Glutamatergic neuron (in vitro differentiated cells): ENCODE measurements around the gene STRN4. TPM values are rescaled to one million over a fixed set of nuclear protein-coding genes. Genes with fewer than 3 reads are reported as not detected.

ENCODE experiments used
- DNase-seq: peaks from one replicate; pipeline ENCODE4 v3.0.0; 2022
- H3K27ac Mint-ChIP-seq: one replicate; pipeline ENCODE4 v1.8.0; 2020; ENCODE audit warnings: mild to moderate bottlenecking, mixed read lengths, inconsistent platforms; ENCODE audit not compliant: unreplicated experiment
- H3K27me3 Mint-ChIP-seq: one replicate; pipeline ENCODE4 v1.8.0; 2020; ENCODE audit warnings: mild to moderate bottlenecking, moderate library complexity, mixed read lengths, inconsistent platforms; ENCODE audit not compliant: unreplicated experiment
- H3K36me3 Mint-ChIP-seq: one replicate; pipeline ENCODE4 v1.8.0; 2020; ENCODE audit warnings: mild to moderate bottlenecking, mixed read lengths, inconsistent platforms; ENCODE audit not compliant: unreplicated experiment
- H3K4me1 Mint-ChIP-seq: one replicate; pipeline ENCODE4 v1.8.0; 2020; ENCODE audit warnings: mild to moderate bottlenecking, low read depth, mixed read lengths, inconsistent platforms; ENCODE audit not compliant: unreplicated experiment
- H3K4me3 Mint-ChIP-seq: one replicate; pipeline ENCODE4 v1.8.0; 2020; ENCODE audit warnings: mild to moderate bottlenecking, mixed read lengths, inconsistent platforms; ENCODE audit not compliant: unreplicated experiment
- H3K9me3 Mint-ChIP-seq: one replicate; pipeline ENCODE4 v1.8.0; 2020; ENCODE audit warnings: mild to moderate bottlenecking, moderate library complexity, mixed read lengths, inconsistent platforms; ENCODE audit not compliant: unreplicated experiment
- total RNA-seq: library from RNA; stranded (reverse); fragmentation: NEBNext Ultra II Directional; extraction: Animal tissue kit (Norgen Biotek cat#: 25700); gene quantifications from one replicate; pipeline ENCODE4 v1.2.1, GENCODE V29; 2021; ENCODE audit not compliant: unreplicated experiment
- TF ChIP-seq, protein P1 (sequence below): fragments of 200-600 bp; sonication (generic); IDR thresholded peaks from one replicate; pipeline ENCODE4 v1.5.0; 2021; ENCODE audit not compliant: partially characterized antibody, unreplicated experiment

STRN4 gene
- total RNA-seq, 1 donor from 2014 or later: 117 TPM

DNA sequence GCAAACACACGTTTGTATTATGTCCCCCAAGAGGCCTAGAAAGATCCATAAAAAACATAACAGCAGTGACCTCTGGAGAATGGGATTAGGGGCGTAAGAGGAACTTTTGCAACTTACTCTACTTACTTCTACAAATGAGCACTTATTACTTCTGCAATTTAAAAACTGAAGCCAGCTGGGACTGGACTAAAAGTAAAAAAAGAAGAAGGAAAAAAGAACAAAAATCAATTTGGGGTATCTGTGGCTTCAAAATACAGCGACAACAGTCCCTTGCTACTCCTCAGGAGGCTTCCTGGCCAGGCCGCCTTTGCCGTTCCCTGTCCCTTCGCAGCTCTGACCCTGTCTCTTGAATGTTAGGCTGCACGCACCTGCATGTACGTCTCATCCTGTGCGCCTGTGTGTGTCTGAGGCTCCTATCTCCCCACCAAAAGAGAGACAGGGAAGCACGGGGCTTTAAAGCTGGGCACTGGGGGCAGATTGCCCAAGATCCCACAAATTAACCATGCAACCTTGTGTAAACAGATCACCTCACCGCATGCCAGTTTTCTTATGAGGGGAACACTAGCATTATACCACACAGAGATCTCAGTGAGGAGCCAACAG lies 12.5 kb downstream of the STRN4 start:
- H3K27me3 Mint-ChIP-seq: peaks cover 16% of the 10 kb centered on the region
- no peak for DNase-seq
- TF ChIP-seq, protein P1, sequence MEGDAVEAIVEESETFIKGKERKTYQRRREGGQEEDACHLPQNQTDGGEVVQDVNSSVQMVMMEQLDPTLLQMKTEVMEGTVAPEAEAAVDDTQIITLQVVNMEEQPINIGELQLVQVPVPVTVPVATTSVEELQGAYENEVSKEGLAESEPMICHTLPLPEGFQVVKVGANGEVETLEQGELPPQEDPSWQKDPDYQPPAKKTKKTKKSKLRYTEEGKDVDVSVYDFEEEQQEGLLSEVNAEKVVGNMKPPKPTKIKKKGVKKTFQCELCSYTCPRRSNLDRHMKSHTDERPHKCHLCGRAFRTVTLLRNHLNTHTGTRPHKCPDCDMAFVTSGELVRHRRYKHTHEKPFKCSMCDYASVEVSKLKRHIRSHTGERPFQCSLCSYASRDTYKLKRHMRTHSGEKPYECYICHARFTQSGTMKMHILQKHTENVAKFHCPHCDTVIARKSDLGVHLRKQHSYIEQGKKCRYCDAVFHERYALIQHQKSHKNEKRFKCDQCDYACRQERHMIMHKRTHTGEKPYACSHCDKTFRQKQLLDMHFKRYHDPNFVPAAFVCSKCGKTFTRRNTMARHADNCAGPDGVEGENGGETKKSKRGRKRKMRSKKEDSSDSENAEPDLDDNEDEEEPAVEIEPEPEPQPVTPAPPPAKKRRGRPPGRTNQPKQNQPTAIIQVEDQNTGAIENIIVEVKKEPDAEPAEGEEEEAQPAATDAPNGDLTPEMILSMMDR: no peak
- peaks cover 3% of the 10 kb centered on the region for H3K9me3 Mint-ChIP-seq
- no peaks in the 10 kb centered on the region for H3K36me3 Mint-ChIP-seq
- peak overlapping the region; percentile 3 for H3K27ac Mint-ChIP-seq
- H3K4me3 Mint-ChIP-seq: peak overlapping the region; percentile 25
- peaks cover 21% of the 10 kb centered on the region for H3K4me1 Mint-ChIP-seq

DNA sequence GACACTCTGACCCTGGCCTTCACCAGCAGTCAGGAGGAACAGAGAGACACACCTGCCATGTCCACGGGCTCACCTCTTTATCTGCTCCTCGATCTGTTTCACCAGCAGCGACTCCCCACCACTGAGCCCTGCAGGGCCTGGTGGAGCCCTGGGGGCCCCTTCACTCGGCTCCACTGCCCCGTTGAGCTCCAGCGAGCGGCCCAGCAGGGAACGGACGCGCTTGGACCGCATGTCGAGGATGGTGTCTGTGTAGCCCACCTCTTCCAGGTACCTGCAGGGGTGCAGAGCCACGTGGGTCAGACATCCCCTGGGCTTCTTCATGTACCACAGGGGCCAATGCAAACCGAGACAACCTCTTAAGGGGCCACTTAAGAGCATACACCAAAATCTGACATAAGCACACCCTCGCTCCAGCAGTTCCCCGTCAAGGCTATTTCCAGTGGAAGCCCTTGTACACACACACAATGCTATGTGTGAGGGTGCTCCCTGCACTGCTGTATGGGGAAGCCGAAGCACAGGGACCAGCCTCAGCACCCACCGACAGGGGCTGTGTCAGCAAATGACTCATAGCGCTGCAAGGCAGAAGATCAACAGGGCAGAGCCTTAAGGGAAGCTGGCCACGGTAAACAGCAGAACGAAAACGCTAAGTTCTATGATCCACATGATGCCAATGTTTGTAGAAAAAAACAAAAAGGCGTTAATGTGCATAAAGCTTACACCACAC lies 13.1 kb downstream of the STRN4 start:
- peaks cover 16% of the 10 kb centered on the region for H3K27me3 Mint-ChIP-seq
- H3K27ac Mint-ChIP-seq: no peak overlapping the region
- no peaks in the 10 kb centered on the region for H3K36me3 Mint-ChIP-seq
- TF ChIP-seq, protein P1: no peak
- no peak for DNase-seq
- H3K4me1 Mint-ChIP-seq: peaks cover 25% of the 10 kb centered on the region
- no peak overlapping the region for H3K4me3 Mint-ChIP-seq
- H3K9me3 Mint-ChIP-seq: peaks cover 3% of the 10 kb centered on the region

DNA sequence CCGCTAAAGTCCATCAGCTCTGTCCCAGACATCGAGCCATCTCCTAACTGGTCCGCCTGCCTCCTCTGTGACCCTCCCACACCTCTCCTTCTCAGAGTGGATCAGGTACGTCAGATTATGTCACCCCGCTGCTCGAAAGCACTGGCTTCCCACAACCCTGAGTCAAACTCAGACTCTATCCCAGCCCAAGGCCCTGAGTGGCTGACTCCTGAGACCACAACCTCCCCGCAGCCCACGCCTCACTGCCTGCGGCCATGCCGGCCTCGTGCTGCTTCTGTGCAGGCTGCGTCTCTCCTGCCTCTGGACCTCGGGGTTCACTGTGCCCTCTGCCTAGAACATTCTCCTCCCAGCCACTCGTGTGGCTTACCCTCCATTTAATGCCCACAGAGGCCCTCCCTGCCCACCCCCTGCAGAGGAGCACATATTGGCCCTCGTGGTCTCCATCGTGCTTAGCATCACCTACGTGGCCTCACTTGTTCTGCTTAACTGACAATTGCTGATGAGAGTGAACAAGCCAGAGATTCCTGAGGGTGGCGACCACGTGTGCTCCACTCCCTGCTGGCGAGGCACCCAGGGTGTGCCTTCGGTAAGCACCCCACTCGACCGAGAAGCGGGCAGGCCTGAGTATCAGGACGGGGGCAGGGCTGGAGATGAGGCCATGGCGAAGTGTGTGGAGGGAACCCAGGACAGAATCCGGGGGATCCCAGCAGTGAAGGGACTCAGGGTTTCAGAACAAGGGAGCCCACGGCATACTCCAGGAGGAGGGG lies 13.9 kb downstream of the STRN4 start:
- peaks cover 25% of the 10 kb centered on the region for H3K4me1 Mint-ChIP-seq
- peak overlapping the region; percentile 23 for H3K27ac Mint-ChIP-seq
- no peaks in the 10 kb centered on the region for H3K36me3 Mint-ChIP-seq
- peaks cover 5% of the 10 kb centered on the region for H3K9me3 Mint-ChIP-seq
- TF ChIP-seq, protein P1: no peak
- H3K4me3 Mint-ChIP-seq: peak overlapping the region; percentile 67
- no peak for DNase-seq
- H3K27me3 Mint-ChIP-seq: peaks cover 16% of the 10 kb centered on the region

DNA sequence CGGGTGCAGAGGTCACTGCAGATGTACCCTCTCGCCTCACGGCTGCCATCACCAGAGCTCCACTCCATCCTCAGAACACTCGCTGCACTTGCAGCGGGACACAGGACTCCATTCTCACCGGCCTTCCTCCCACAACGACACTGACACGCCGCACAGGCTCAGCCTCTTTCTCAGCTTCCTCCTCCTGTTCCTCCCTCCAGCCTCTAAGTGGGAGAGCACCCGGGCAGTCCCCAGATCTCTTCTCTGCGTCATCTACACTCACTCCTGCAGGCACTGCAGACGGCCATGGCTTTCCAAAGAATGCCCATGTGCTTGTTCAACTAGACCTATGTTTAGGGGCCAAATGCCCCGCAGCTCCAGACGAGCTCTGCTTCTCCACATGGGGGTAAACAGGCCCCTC lies 14.7 kb downstream of the STRN4 start:
- H3K36me3 Mint-ChIP-seq: no peaks in the 10 kb centered on the region
- peak overlapping the region; percentile 67 for H3K4me3 Mint-ChIP-seq
- H3K4me1 Mint-ChIP-seq: peaks cover 29% of the 10 kb centered on the region
- DNase-seq: no peak
- H3K9me3 Mint-ChIP-seq: peaks cover 8% of the 10 kb centered on the region
- peaks cover 19% of the 10 kb centered on the region for H3K27me3 Mint-ChIP-seq
- TF ChIP-seq, protein P1: no peak
- peak overlapping the region; percentile 23 for H3K27ac Mint-ChIP-seq
